HepG2 (cell line): ENCODE data around the gene KCNK5. TPM values are rescaled to one million over a fixed set of nuclear protein-coding genes. Genes with fewer than 3 reads are reported as not detected.

Experiments
- ATAC-seq: fragments of 200-7000 bp; cut with Tn5 transposase; 3 replicates; pipeline ENCODE4 v1.9.1; 2020; ENCODE audit warnings: mild to moderate bottlenecking, moderate library complexity
- BruUV-seq: library from RNA; stranded (reverse); fragments of 400-500 nt; replicated peaks from 2 replicates; lab custom pipeline; 2021; lab: Mats Ljungman, UMichigan
- CTCF ChIA-PET: fragments of 300-600 bp; formaldehyde crosslinking; extraction: SDS; loops from one replicate; lab custom pipeline; 2021; ENCODE audit warnings: low total read pairs, inconsistent platforms, low intra/inter-chr PET ratio; lab: Yijun Ruan, JAX
- POLR2A ChIA-PET: fragments of 350-600 bp; sonication (Branson Sonifier 250); formaldehyde crosslinking; loops from one replicate; lab custom pipeline; 2020; ENCODE audit warnings: antibody characterized with exemption, inconsistent platforms; lab: Yijun Ruan, JAX
- DNase-seq: peaks from one replicate; pipeline ENCODE4 v3.0.0-alpha.2; 2015; ENCODE audit warnings: low spot score
- FAIRE-seq: peaks from 3 replicates; lab custom pipeline; 2011; peaks lifted over from hg19 to GRCh38; lab: Jason Lieb, UNC
- H2AFZ ChIP-seq: one replicate; pipeline ENCODE4 v1.6.1; 2011; ENCODE audit warnings: low read length, inconsistent platforms
- H3K27ac ChIP-seq: fragments of 300-600 bp; 3 replicates; pipeline ENCODE4 v1.8.0; 2011; ENCODE audit warnings: mixed run types, mild to moderate bottlenecking, mixed read lengths, low read length, inconsistent platforms; ENCODE audit not compliant: insufficient read depth; ENCODE audit errors: extremely low read length
- H3K27me3 ChIP-seq, 2 experiments: fragments of 200-600 bp in 1 of 2; 2 replicates in 1 of 2; 3 replicates in 1 of 2; pipeline versions ENCODE4 v1.6.0 to v1.8.0; 2011; ENCODE audit warnings: low read length in 2 of 2, mild to moderate bottlenecking in 2 of 2, moderate library complexity in 2 of 2, inconsistent platforms in 1 of 2; ENCODE audit not compliant: insufficient read depth in 2 of 2, control insufficient read depth in 1 of 2
- H3K36me3 ChIP-seq, 2 experiments: fragments of 200-600 bp in 1 of 2; replicated peaks in 1 of 2; 2 replicates in 1 of 2; 3 replicates in 1 of 2; pipeline versions ENCODE4 v1.5.1 to v1.8.0; 2011; ENCODE audit warnings: low read length in 2 of 2, inconsistent platforms in 1 of 2; ENCODE audit not compliant: insufficient read depth in 2 of 2, control insufficient read depth in 1 of 2
- H3K4me1 ChIP-seq: 2 replicates; pipeline ENCODE4 v1.5.1; 2012; ENCODE audit warnings: low read length, inconsistent platforms; ENCODE audit not compliant: insufficient read depth
- H3K4me2 ChIP-seq: 2 replicates; pipeline ENCODE4 v1.6.0; 2011; ENCODE audit warnings: low read depth, low read length, inconsistent platforms
- H3K4me3 ChIP-seq, 3 experiments: fragments of 200-600 bp in 1 of 3; sonication (generic), shearing (Covaris generic) in 1 of 3; replicated peaks in 1 of 3; 2 replicates each; pipeline ENCODE4 v1.5.1; 2011 to 2016; ENCODE audit warnings: low read length in 3 of 3, inconsistent platforms in 2 of 3, low read depth in 2 of 3, mild to moderate bottlenecking in 2 of 3, control low read depth in 1 of 3, mixed read lengths in 1 of 3; ENCODE audit not compliant: insufficient read depth in 1 of 3
- H3K79me2 ChIP-seq: one replicate; pipeline ENCODE4 v1.6.1; 2011; ENCODE audit warnings: low read length, inconsistent platforms; ENCODE audit not compliant: insufficient read depth
- H3K9ac ChIP-seq: 2 replicates; pipeline ENCODE4 v1.6.0; 2011; ENCODE audit warnings: mild to moderate bottlenecking, low read depth, low read length, inconsistent platforms; ENCODE audit not compliant: insufficient read depth
- H3K9me3 ChIP-seq: 2 replicates; pipeline ENCODE4 v1.5.1; 2012; ENCODE audit warnings: mild to moderate bottlenecking, low read length
- H4K20me1 ChIP-seq: 2 replicates; pipeline ENCODE4 v1.6.0; 2011; ENCODE audit warnings: inconsistent platforms, mild to moderate bottlenecking, low read length, moderate library complexity; ENCODE audit not compliant: insufficient read depth
- CREB1 ChIP-seq, 2 experiments: fragments of 450-650 bp in 1 of 2; IDR thresholded peaks; 2 replicates each; pipeline ENCODE4 v1.6.1; 2016 to 2017; ENCODE audit warnings: control low read depth in 1 of 2, mild to moderate bottlenecking in 1 of 2, missing compliant biosample characterization in 1 of 2, missing genetic modification characterization in 1 of 2
- FIP1L1 ChIP-seq: fragments of 200-400 bp; formaldehyde crosslinking; IDR thresholded peaks from 2 replicates; pipeline ENCODE4 v1.6.1; 2018; ENCODE audit warnings: low read depth, mild to moderate bottlenecking, low read length, moderate library complexity, borderline replicate concordance; ENCODE audit not compliant: insufficient read depth
- FOSL1 ChIP-seq: sonication (generic); formaldehyde crosslinking; IDR thresholded peaks from 2 replicates; pipeline ENCODE4 v1.9.0; 2021; ENCODE audit warnings: missing genetic modification reagents, borderline replicate concordance
- HDAC6 ChIP-seq: fragments of 200-600 bp; sonication (generic); IDR thresholded peaks from 2 replicates; pipeline ENCODE4 v1.7.0; 2017; ENCODE audit warnings: mild to moderate bottlenecking, antibody characterized with exemption, low read length, low read depth
- JARID2 ChIP-seq: sonication (generic); formaldehyde crosslinking; IDR thresholded peaks from 2 replicates; pipeline ENCODE4 v1.8.1; 2023; ENCODE audit warnings: missing genetic modification reagents, inconsistent platforms; ENCODE audit not compliant: insufficient replicate concordance
- MAFF ChIP-seq: IDR thresholded peaks from 2 replicates; pipeline ENCODE4 v1.6.1; 2011; ENCODE audit warnings: low read depth, low read length, improper control_type of control experiment
- MAFK ChIP-seq, 2 experiments: IDR thresholded peaks in 1 of 2; conservative IDR thresholded peaks in 1 of 2; 2 replicates each; pipeline ENCODE4 v1.6.1; 2011; ENCODE audit warnings: improper control_type of control experiment in 2 of 2, low read length in 2 of 2
- MBD4 ChIP-seq: IDR thresholded peaks from 2 replicates; pipeline ENCODE4 v1.6.1; 2012; ENCODE audit warnings: low read length, inconsistent platforms, borderline replicate concordance
- SIX1 ChIP-seq: sonication (generic); formaldehyde crosslinking; IDR thresholded peaks from 2 replicates; pipeline ENCODE4 v1.4.0; 2020; ENCODE audit warnings: missing genetic modification reagents, borderline replicate concordance
- SRSF1 ChIP-seq: fragments of 200-400 bp; formaldehyde crosslinking; optimal IDR thresholded peaks from 2 replicates; pipeline ENCODE3; 2017; ENCODE audit warnings: mild to moderate bottlenecking, low read depth, low read length, moderate library complexity
- TBL1XR1 ChIP-seq: fragments of 150-350 bp; IDR thresholded peaks from 2 replicates; pipeline ENCODE4 v1.6.1; 2014; ENCODE audit warnings: borderline replicate concordance, low read length; ENCODE audit not compliant: partially characterized antibody
- ZNF496 ChIP-seq: sonication (generic); formaldehyde crosslinking; IDR thresholded peaks from 2 replicates; pipeline ENCODE4 v1.8.1; 2023; ENCODE audit warnings: mild to moderate bottlenecking, moderate library complexity, missing genetic modification reagents; ENCODE audit not compliant: insufficient replicate concordance
- ZNF562 ChIP-seq: sonication (generic); formaldehyde crosslinking; IDR thresholded peaks from 2 replicates; pipeline ENCODE4 v1.8.0; 2022; ENCODE audit warnings: missing genetic modification reagents, borderline replicate concordance
- ZNF777 ChIP-seq: sonication (generic); formaldehyde crosslinking; IDR thresholded peaks from 2 replicates; pipeline ENCODE4 v1.4.0; 2020; ENCODE audit warnings: missing genetic modification reagents
- WGBS: methylation state at CpG from one replicate; pipeline ENCODE4 v1.1.6; 2017; ENCODE audit warnings: low lambda C conversion rate; 5-methylcytosine and 5-hydroxymethylcytosine counted together
- in situ Hi-C: cut with HindIII; loops from 2 replicates; pipeline ENCODE4 v1.10.0; 2017; ENCODE audit warnings: low pct_unique_long_range_greater_than_20kb; ENCODE audit not compliant: extremely low pct_ligation_motif_present
- intact Hi-C: fragments of 100-400 bp; cut with micrococcal nuclease; formaldehyde crosslinking; loops from one replicate; pipeline ENCODE4 v1.10.0; 2022; ENCODE audit not compliant: unreplicated experiment
- polyA plus RNA-seq, 8 experiments: library from polyadenylated mRNA; depleted of rRNA in 3 of 8; stranded (reverse) in 7 of 8; unstranded in 1 of 8; fragments of >200 nt; fragmentation: Illumina TruSeq in 4 of 8; extraction: Trizol in 4 of 8; gene quantifications; 2 replicates each; pipeline versions ENCODE4 v1.2.1 to v1.2.3, GENCODE V29; 2011 to 2016; ENCODE audit warnings: low read depth in 4 of 8, missing spikeins in 1 of 8, mixed read lengths in 1 of 8; ENCODE audit not compliant: insufficient read depth in 1 of 8
- total RNA-seq, 5 experiments: library from RNA; depleted of rRNA; stranded (reverse); fragments of >200 nt; fragmentation: Illumina TruSeq; extraction: Trizol; gene quantifications; 2 replicates each; pipeline ENCODE4 v1.2.3, GENCODE V29; 2016; ENCODE audit warnings: low read depth in 1 of 5
- TF ChIP-seq, protein P1 (sequence below): sonication (generic); formaldehyde crosslinking; conservative IDR thresholded peaks from 2 replicates; pipeline ENCODE4 v1.4.0; 2020; ENCODE audit warnings: missing genetic modification reagents

Gene KCNK5
- total and polyA plus RNA-seq, 2 of the 13 experiments (the other 11 are each of a cell fraction or from before 2014, with no cell fraction given) = 0.04 TPM; not detected in 1

DNA sequence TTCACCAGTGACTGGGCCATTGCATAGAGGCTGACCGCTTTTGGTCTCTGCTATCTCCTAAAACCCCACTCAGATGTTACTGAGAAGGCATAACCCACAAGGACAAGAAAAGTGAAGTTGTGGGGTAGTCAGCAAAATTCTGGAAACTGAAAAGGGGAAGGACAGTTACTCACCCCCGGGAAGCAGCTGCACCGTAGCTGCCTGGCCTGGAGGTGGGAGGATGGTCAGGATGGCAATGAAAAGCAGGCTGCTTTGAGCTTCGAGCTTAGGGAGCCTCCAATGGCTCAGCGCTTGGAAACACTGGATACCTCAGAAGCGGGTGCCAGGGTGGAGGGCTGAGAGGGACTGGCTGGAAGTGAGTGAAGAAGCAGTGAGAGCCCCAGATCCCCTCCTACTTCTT lies 56.0 kb downstream of the KCNK5 start:
- FAIRE-seq (no peak), DNase-seq (no peak), ATAC-seq (no peak)
- Histone ChIP-seq H3K4me3 (no peak overlapping the region), H3K9me3 (peaks cover 24% of the 10 kb centered on the region), H2AFZ (no peak overlapping the region), H3K4me1 (no peaks in the 10 kb centered on the region), H3K79me2 (no peaks in the 10 kb centered on the region), H3K4me2 (no peak overlapping the region), H4K20me1 (no peaks in the 10 kb centered on the region), H3K27me3 (no peaks in the 10 kb centered on the region), H3K36me3 (no peaks in the 10 kb centered on the region), H3K9ac (no peak overlapping the region), H3K27ac (no peak overlapping the region)
- TF ChIP-seq MAFF (0 out of 2 replicates have a peak, but pooled peaks have one; percentile 13), MAFK (conservative IDR thresholded peaks at IDR 0.05 in 1 of 2, IDR thresholded peaks at IDR 0.05 in 1 of 2; ENCODE audit: low read length in 2 of 2) (peak in 1 of 2 experiments; percentile 28; a peak in 2 of 4 replicates), ZNF496 (CRISPR knock-in tag) (no peak)
- BruUV-seq = no TSS peak
- ChIA-PET CTCF (no interaction called here), POLR2A (no interaction called here)
- intact Hi-C loops = no loop called here
- WGBS = 21% methylated on average over 6 of the region's 6 CpGs
- in situ Hi-C loops = no loop called here

DNA sequence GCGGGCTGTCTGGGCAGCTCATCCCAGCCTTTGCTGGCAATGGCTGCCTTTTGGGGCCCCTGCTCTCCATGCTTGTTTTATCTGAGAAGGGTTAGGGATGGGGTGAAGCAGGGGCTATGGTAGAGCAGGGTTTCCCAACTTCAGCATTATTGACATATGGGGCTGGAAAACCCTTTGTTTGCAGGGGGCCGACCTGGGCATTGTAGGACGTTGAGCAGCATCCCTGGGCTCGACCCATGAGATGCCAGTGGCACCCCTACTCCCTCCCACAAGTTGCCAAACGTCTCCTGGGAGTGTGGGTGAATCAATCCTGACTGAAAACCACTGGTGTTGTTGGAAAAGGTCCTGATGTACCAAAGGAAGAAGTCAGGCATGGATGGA lies 56.9 kb downstream of the KCNK5 start:
- peaks cover 19% of the 10 kb centered on the region for H3K9me3 ChIP-seq
- DNase-seq (no peak), FAIRE-seq (no peak), ATAC-seq (no peak)
- H3K4me2 ChIP-seq = no peak overlapping the region
- in situ Hi-C loops (no loop called here), intact Hi-C loops (no loop called here)
- H3K27me3 ChIP-seq = no peaks in the 10 kb centered on the region
- no peak overlapping the region for H3K4me3 ChIP-seq
- no peaks in the 10 kb centered on the region for H3K79me2 ChIP-seq
- BruUV-seq = no TSS peak
- H3K36me3 ChIP-seq = no peaks in the 10 kb centered on the region
- no peak overlapping the region for H3K9ac ChIP-seq
- ChIA-PET POLR2A (no interaction called here), CTCF (no interaction called here)
- H3K27ac ChIP-seq = no peak overlapping the region
- WGBS = 1% methylated on average over 5 of the region's 5 CpGs
- H2AFZ ChIP-seq = no peak overlapping the region
- H4K20me1 ChIP-seq = no peaks in the 10 kb centered on the region
- no peaks in the 10 kb centered on the region for H3K4me1 ChIP-seq
- no peak for TF ChIP-seq FIP1L1
- TF ChIP-seq SIX1 (CRISPR knock-in tag) = no peak
- no peak for TF ChIP-seq MBD4
- no peak for TF ChIP-seq FOSL1
- TF ChIP-seq, protein P1, sequence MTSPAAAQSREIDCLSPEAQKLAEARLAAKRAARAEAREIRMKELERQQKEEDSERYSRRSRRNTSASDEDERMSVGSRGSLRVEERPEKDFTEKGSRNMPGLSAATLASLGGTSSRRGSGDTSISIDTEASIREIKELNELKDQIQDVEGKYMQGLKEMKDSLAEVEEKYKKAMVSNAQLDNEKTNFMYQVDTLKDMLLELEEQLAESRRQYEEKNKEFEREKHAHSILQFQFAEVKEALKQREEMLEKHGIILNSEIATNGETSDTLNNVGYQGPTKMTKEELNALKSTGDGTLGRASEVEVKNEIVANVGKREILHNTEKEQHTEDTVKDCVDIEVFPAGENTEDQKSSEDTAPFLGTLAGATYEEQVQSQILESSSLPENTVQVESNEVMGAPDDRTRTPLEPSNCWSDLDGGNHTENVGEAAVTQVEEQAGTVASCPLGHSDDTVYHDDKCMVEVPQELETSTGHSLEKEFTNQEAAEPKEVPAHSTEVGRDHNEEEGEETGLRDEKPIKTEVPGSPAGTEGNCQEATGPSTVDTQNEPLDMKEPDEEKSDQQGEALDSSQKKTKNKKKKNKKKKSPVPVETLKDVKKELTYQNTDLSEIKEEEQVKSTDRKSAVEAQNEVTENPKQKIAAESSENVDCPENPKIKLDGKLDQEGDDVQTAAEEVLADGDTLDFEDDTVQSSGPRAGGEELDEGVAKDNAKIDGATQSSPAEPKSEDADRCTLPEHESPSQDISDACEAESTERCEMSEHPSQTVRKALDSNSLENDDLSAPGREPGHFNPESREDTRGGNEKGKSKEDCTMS (CRISPR knock-in tag) = no peak
- no peak for TF ChIP-seq HDAC6
- no peak for TF ChIP-seq ZNF562
- TF ChIP-seq TBL1XR1 = no peak
- TF ChIP-seq CREB1 (IDR thresholded peaks at IDR 0.05) = no peak
- TF ChIP-seq CREB1 (CRISPR knock-in tag; IDR thresholded peaks at IDR 0.05) = no peak
- no peak for TF ChIP-seq SRSF1
- no peak for TF ChIP-seq JARID2
- no peak for TF ChIP-seq ZNF777 (CRISPR knock-in tag)
